Natural killer cell treated with Interleukin-12 subunit alpha and Interleukin-12 subunit beta and Interleukin-15 and Interleukin-18, amount 100 ng/mL, for 72 hours (primary cell): ENCODE data around the gene SMAD7. TPM values are rescaled to one million over a fixed set of nuclear protein-coding genes. Genes with fewer than 3 reads are reported as not detected.
A peak's percentile ranks its signal among the peaks of the same experiment; 100 is the strongest.

Experiments
- ATAC-seq, 2 donors: fragments of 150-1000 bp; cut with Tn5 transposase in 1 of 2; sonication (Bioruptor Pico), chemical (Tn5 transposase) in 1 of 2; 2 replicates each; pipeline ENCODE4 v1.10.0; 2021
- DNase-seq: peaks from one replicate; pipeline ENCODE4 v3.0.0; 2022; ENCODE audit warnings: low spot score
- H3K27ac Mint-ChIP-seq, 2 donors: 1 replicate in 1 of 2; 2 replicates in 1 of 2; pipeline ENCODE4 v1.8.0; 2022; ENCODE audit warnings: mixed read lengths in 2 of 2, mild to moderate bottlenecking in 1 of 2, moderate library complexity in 1 of 2
- H3K27me3 Mint-ChIP-seq, 2 donors: 1 replicate in 1 of 2; 2 replicates in 1 of 2; pipeline ENCODE4 v1.8.0; 2022; ENCODE audit warnings: mixed read lengths in 2 of 2
- H3K36me3 Mint-ChIP-seq: one replicate; pipeline ENCODE4 v1.8.0; 2022; ENCODE audit warnings: mixed read lengths
- H3K4me1 Mint-ChIP-seq, 2 donors: 1 replicate in 1 of 2; 2 replicates in 1 of 2; pipeline ENCODE4 v1.8.0; 2022; ENCODE audit warnings: low read depth in 2 of 2, mixed read lengths in 2 of 2, mild to moderate bottlenecking in 1 of 2
- H3K4me3 Mint-ChIP-seq: one replicate; pipeline ENCODE4 v1.8.0; 2022; ENCODE audit warnings: mixed read lengths
- H3K9me3 Mint-ChIP-seq: 2 replicates; pipeline ENCODE4 v1.8.0; 2022; ENCODE audit warnings: mixed read lengths
- total RNA-seq, 2 donors: library from RNA; stranded (reverse); gene quantifications; one replicate each; pipeline ENCODE4 v1.2.3, GENCODE V29; 2022

The SMAD7 gene
- total RNA-seq, 2 donors from 2014 or later, result 49.1 to 85.8 TPM

GRCh38 chr18:48949606-48950535 is 894 bp downstream of the SMAD7 start:
- no peak for ATAC-seq
- Mint-ChIP-seq H3K27me3 (no peaks in the 10 kb centered on the region), H3K4me1 (peaks cover 33 to 35% of the 10 kb centered on the region in 2 donors), H3K4me3 (peak overlapping the region; percentile 96), H3K9me3 (no peaks in the 10 kb centered on the region), H3K36me3 (peaks cover 22% of the 10 kb centered on the region), H3K27ac (peak overlapping the region; percentile 75 to 81)
- DNase-seq, result no peak

- peaks cover 39 to 40% of the 10 kb centered on the region in 2 donors for H3K4me1 Mint-ChIP-seq
- H3K9me3 Mint-ChIP-seq, result no peaks in the 10 kb centered on the region
- DNase-seq, result no peak
- H3K27ac Mint-ChIP-seq, result peak overlapping the region; percentile 75 to 81
- H3K27me3 Mint-ChIP-seq, result no peaks in the 10 kb centered on the region
- no peak for ATAC-seq
- peaks cover 24% of the 10 kb centered on the region for H3K36me3 Mint-ChIP-seq
- H3K4me3 Mint-ChIP-seq, result peak overlapping the region; percentile 96
Observed at GRCh38 chr18:48949050-48949605, 1.6 kb downstream of the SMAD7 start.

GRCh38 chr18:48948112-48949049 is 2.4 kb downstream of the SMAD7 start:
- DNase-seq (peak; percentile 71), ATAC-seq (peak; percentile 0 to 2)
- Mint-ChIP-seq H3K36me3 (peaks cover 28% of the 10 kb centered on the region), H3K4me3 (peak overlapping the region; percentile 96), H3K27ac (peak overlapping the region; percentile 75 to 81), H3K4me1 (peaks cover 46 to 48% of the 10 kb centered on the region in 2 donors), H3K27me3 (no peaks in the 10 kb centered on the region), H3K9me3 (no peaks in the 10 kb centered on the region)

GRCh38 chr18:48947560-48947959 is 3.2 kb downstream of the SMAD7 start:
- no peaks in the 10 kb centered on the region for H3K9me3 Mint-ChIP-seq
- H3K4me3 Mint-ChIP-seq, result peak overlapping the region; percentile 96
- peak overlapping the region; percentile 75 to 81 for H3K27ac Mint-ChIP-seq
- peaks cover 52 to 53% of the 10 kb centered on the region in 2 donors for H3K4me1 Mint-ChIP-seq
- no peaks in the 10 kb centered on the region for H3K27me3 Mint-ChIP-seq
- no peak for DNase-seq
- no peak for ATAC-seq
- H3K36me3 Mint-ChIP-seq, result peaks cover 28% of the 10 kb centered on the region

- Mint-ChIP-seq H3K36me3 (peaks cover 31% of the 10 kb centered on the region), H3K4me1 (peaks cover 56 to 57% of the 10 kb centered on the region in 2 donors), H3K27ac (peak overlapping the region; percentile 75 to 81), H3K4me3 (peak overlapping the region; percentile 96), H3K27me3 (no peaks in the 10 kb centered on the region), H3K9me3 (no peaks in the 10 kb centered on the region)
- ATAC-seq (no peak), DNase-seq (no peak)
Observed at GRCh38 chr18:48947092-48947491, 3.7 kb downstream of the SMAD7 start.

GRCh38 chr18:48946329-48946835 is 4.4 kb downstream of the SMAD7 start:
- no peak for ATAC-seq
- Mint-ChIP-seq H3K27ac (peak overlapping the region in 1 of 2 donors; percentile 81), H3K36me3 (peaks cover 34% of the 10 kb centered on the region), H3K4me3 (peak overlapping the region; percentile 96), H3K27me3 (no peaks in the 10 kb centered on the region), H3K4me1 (peaks cover 63 to 64% of the 10 kb centered on the region in 2 donors), H3K9me3 (no peaks in the 10 kb centered on the region)
- no peak for DNase-seq

GRCh38 chr18:48945953-48946217 is 4.9 kb downstream of the SMAD7 start:
- H3K27ac Mint-ChIP-seq, result peak overlapping the region; percentile 73 to 83
- H3K27me3 Mint-ChIP-seq, result no peaks in the 10 kb centered on the region
- H3K4me3 Mint-ChIP-seq, result peak overlapping the region; percentile 96
- H3K36me3 Mint-ChIP-seq, result peaks cover 39% of the 10 kb centered on the region
- DNase-seq, result no peak
- ATAC-seq, result no peak
- H3K4me1 Mint-ChIP-seq, result peaks cover 68 to 69% of the 10 kb centered on the region in 2 donors
- no peaks in the 10 kb centered on the region for H3K9me3 Mint-ChIP-seq

GRCh38 chr18:48944634-48945033 is 6.1 kb downstream of the SMAD7 start:
- Mint-ChIP-seq H3K36me3 (peaks cover 39% of the 10 kb centered on the region), H3K9me3 (no peaks in the 10 kb centered on the region), H3K27ac (peak overlapping the region; percentile 73 to 83), H3K4me1 (peaks cover 78% of the 10 kb centered on the region in 2 donors), H3K4me3 (peak overlapping the region; percentile 96), H3K27me3 (no peaks in the 10 kb centered on the region)
- DNase-seq (no peak), ATAC-seq (no peak)

- H3K4me3 Mint-ChIP-seq, result peak overlapping the region; percentile 96
- no peaks in the 10 kb centered on the region for H3K27me3 Mint-ChIP-seq
- H3K9me3 Mint-ChIP-seq, result no peaks in the 10 kb centered on the region
- peaks cover 39% of the 10 kb centered on the region for H3K36me3 Mint-ChIP-seq
- ATAC-seq (no peak), DNase-seq (no peak)
- H3K27ac Mint-ChIP-seq, result peak overlapping the region; percentile 73 to 83
- peaks cover 83 to 85% of the 10 kb centered on the region in 2 donors for H3K4me1 Mint-ChIP-seq
Observed at GRCh38 chr18:48943736-48944527, 6.8 kb downstream of the SMAD7 start.

GRCh38 chr18:48943333-48943732 is 7.4 kb downstream of the SMAD7 start:
- peak overlapping the region; percentile 73 to 83 for H3K27ac Mint-ChIP-seq
- peak overlapping the region; percentile 96 for H3K4me3 Mint-ChIP-seq
- no peak for ATAC-seq
- no peaks in the 10 kb centered on the region for H3K9me3 Mint-ChIP-seq
- no peak for DNase-seq
- no peaks in the 10 kb centered on the region for H3K27me3 Mint-ChIP-seq
- peaks cover 89 to 90% of the 10 kb centered on the region in 2 donors for H3K4me1 Mint-ChIP-seq
- H3K36me3 Mint-ChIP-seq, result peaks cover 37% of the 10 kb centered on the region

- Mint-ChIP-seq H3K36me3 (peaks cover 31% of the 10 kb centered on the region), H3K27ac (peak overlapping the region; percentile 83)
Observed at GRCh38 chr18:48942554-48943261, 8.1 kb downstream of the SMAD7 start.

GRCh38 chr18:48942086-48942485 is 8.7 kb downstream of the SMAD7 start:
- ATAC-seq (no peak), DNase-seq (no peak)
- peaks cover 24% of the 10 kb centered on the region for H3K36me3 Mint-ChIP-seq
- H3K4me1 Mint-ChIP-seq, result peaks cover 89% of the 10 kb centered on the region in 2 donors
- H3K9me3 Mint-ChIP-seq, result no peaks in the 10 kb centered on the region
- H3K27ac Mint-ChIP-seq, result peak overlapping the region; percentile 83
- peak overlapping the region; percentile 88 for H3K4me3 Mint-ChIP-seq
- no peaks in the 10 kb centered on the region for H3K27me3 Mint-ChIP-seq

More at GRCh38 chr18:48942554-48943261, 8.1 kb downstream of the SMAD7 start:
- ATAC-seq, result no peak
- Mint-ChIP-seq H3K4me1 (peaks cover 89 to 90% of the 10 kb centered on the region in 2 donors), H3K4me3 (peak overlapping the region; percentile 96), H3K27me3 (no peaks in the 10 kb centered on the region), H3K9me3 (no peaks in the 10 kb centered on the region)
- DNase-seq, result no peak
